CD4-positive, CD25-positive, alpha-beta regulatory T cell (primary cell): ENCODE results near the gene FITM1. TPM values are rescaled to one million over a fixed set of nuclear protein-coding genes. Genes with fewer than 3 reads are reported as not detected.

Source experiments
- ATAC-seq, 2 donors: fragments of 150-1000 bp; cut with Tn5 transposase; one replicate each; pipeline ENCODE4 v1.10.0; 2021; ENCODE audit warnings: low read depth in 2 of 2, moderate number of reproducible peaks in 2 of 2, moderate library complexity in 1 of 2
- DNase-seq, 3 donors: peaks; one replicate each; pipeline versions ENCODE4 v3.0.0 to v3.0.0-alpha.2; 2012 to 2022; ENCODE audit warnings: mixed read lengths in 1 of 3
- H3K27ac ChIP-seq: one replicate; pipeline ENCODE4 v1.7.0; 2013; ENCODE audit warnings: mild to moderate bottlenecking, low read length; ENCODE audit not compliant: insufficient read depth, poor library complexity, severe bottlenecking
- H3K27me3 ChIP-seq: one replicate; pipeline ENCODE4 v1.7.0; 2013; ENCODE audit warnings: low read length; ENCODE audit not compliant: control insufficient read depth, insufficient read depth
- H3K36me3 ChIP-seq: one replicate; pipeline ENCODE4 v1.7.0; 2013; ENCODE audit warnings: mild to moderate bottlenecking, low read length, moderate library complexity; ENCODE audit not compliant: control insufficient read depth, insufficient read depth
- H3K4me1 ChIP-seq: 2 replicates; pipeline ENCODE4 v1.7.0; 2013; ENCODE audit warnings: mild to moderate bottlenecking, low read length; ENCODE audit not compliant: insufficient read depth, control insufficient read depth, poor library complexity, severe bottlenecking
- H3K4me3 ChIP-seq: one replicate; pipeline ENCODE4 v1.7.0; 2013; ENCODE audit warnings: low read depth, mild to moderate bottlenecking, low read length, moderate library complexity
- H3K9me3 ChIP-seq, 2 experiments: 1 replicate in 1 of 2; 2 replicates in 1 of 2; pipeline ENCODE4 v1.7.0; 2013; ENCODE audit warnings: low read length in 2 of 2, mild to moderate bottlenecking in 1 of 2, moderate library complexity in 1 of 2; ENCODE audit not compliant: control insufficient read depth in 2 of 2
- H3K27ac Mint-ChIP-seq, 3 donors: one replicate each; pipeline ENCODE4 v1.8.0; 2020 to 2022; ENCODE audit warnings: mild to moderate bottlenecking in 3 of 3, mixed read lengths in 3 of 3, moderate library complexity in 2 of 3
- H3K27me3 Mint-ChIP-seq: one replicate; pipeline ENCODE4 v1.8.0; 2022; ENCODE audit warnings: mild to moderate bottlenecking, mixed read lengths
- H3K36me3 Mint-ChIP-seq: one replicate; pipeline ENCODE4 v1.8.0; 2020; ENCODE audit warnings: mixed read lengths
- H3K4me1 Mint-ChIP-seq, 4 donors: one replicate each; pipeline ENCODE4 v1.8.0; 2020 to 2022; ENCODE audit warnings: mixed read lengths in 4 of 4, mild to moderate bottlenecking in 1 of 4
- H3K4me3 Mint-ChIP-seq, 4 donors: one replicate each; pipeline ENCODE4 v1.8.0; 2020 to 2022; ENCODE audit warnings: mild to moderate bottlenecking in 4 of 4, mixed read lengths in 4 of 4, moderate library complexity in 3 of 4
- H3K9me3 Mint-ChIP-seq, 7 donors: one replicate each; pipeline ENCODE4 v1.8.0; 2020 to 2022; ENCODE audit warnings: mixed read lengths in 7 of 7, mild to moderate bottlenecking in 3 of 7, moderate library complexity in 2 of 7
- polyA plus RNA-seq, 4 donors: library from polyadenylated mRNA; unstranded; fragments of 300-500 nt; fragmentation: Illumina TruSeq; gene quantifications; one replicate each; pipeline ENCODE4 v1.2.3, GENCODE V29; 2021
- total RNA-seq: library from RNA; stranded (reverse); gene quantifications from one replicate; pipeline ENCODE4 v1.2.3, GENCODE V29; 2022

FITM1 gene
- total RNA-seq (1.1 TPM), polyA plus RNA-seq (under 1 TPM in 3 of 4 donors, not detected in 1; 0.20 to 0.42 (median 0.24) TPM)

GRCh38 chr14:24130380-24130716 lies at the start of gene FITM1:
TSS of gene FITM1 (plus strand) at chr14:24130659. CDS start at chr14:24131564, 905 bp downstream.
- Histone ChIP-seq H3K36me3 (no peaks in the 10 kb centered on the region), H3K9me3 (no peaks in the 10 kb centered on the region), H3K4me3 (no peak within 1 kb of the TSS), H3K27me3 (no peaks in the 10 kb centered on the region), H3K4me1 (peaks cover 20% of the 10 kb centered on the region), H3K27ac (no peak within 1 kb of the TSS)
- Mint-ChIP-seq H3K9me3 (peaks cover 0 to 1% (median 0%) of the 10 kb centered on the region in 7 donors), H3K27me3 (peaks cover 4% of the 10 kb centered on the region), H3K4me1 (peaks cover 9 to 33% (median 22%) of the 10 kb centered on the region in 4 donors), H3K36me3 (peaks cover 4% of the 10 kb centered on the region), H3K4me3 (peak within 1 kb of the TSS in 3 of 4 donors; percentile 19 to 61 (median 58)), H3K27ac (peak within 1 kb of the TSS in 2 of 3 donors; percentile 9 to 62)
- DNase-seq: no peak
- no peak for ATAC-seq

GRCh38 chr14:24080888-24081738 lies 49.3 kb upstream of the FITM1 start:
- no peaks in the 10 kb centered on the region for H3K9me3 Mint-ChIP-seq
- no peaks in the 10 kb centered on the region for H3K36me3 Mint-ChIP-seq
- H3K27me3 Mint-ChIP-seq: no peaks in the 10 kb centered on the region
- peak; percentile 88 to 90 for ATAC-seq
- Histone ChIP-seq H3K4me1 (peaks cover 17% of the 10 kb centered on the region), H3K36me3 (no peaks in the 10 kb centered on the region), H3K27ac (peak overlapping the region; percentile 47), H3K27me3 (no peaks in the 10 kb centered on the region), H3K4me3 (peak overlapping the region; percentile 55), H3K9me3 (no peaks in the 10 kb centered on the region)
- peak overlapping the region; percentile 85 to 94 (median 90) for H3K4me3 Mint-ChIP-seq
- peak overlapping the region; percentile 69 to 88 (median 69) for H3K27ac Mint-ChIP-seq
- peak; percentile 57 to 82 (median 69) for DNase-seq
- H3K4me1 Mint-ChIP-seq: peaks cover 3 to 26% (median 16%) of the 10 kb centered on the region in 4 donors

GRCh38 chr14:24081739-24082211 lies 48.7 kb upstream of the FITM1 start:
- no peaks in the 10 kb centered on the region for H3K27me3 Mint-ChIP-seq
- H3K27ac ChIP-seq: peak overlapping the region; percentile 47
- H3K9me3 ChIP-seq: no peaks in the 10 kb centered on the region
- no peaks in the 10 kb centered on the region for H3K9me3 Mint-ChIP-seq
- H3K27ac Mint-ChIP-seq: peak overlapping the region; percentile 88 to 93 (median 89)
- ATAC-seq: no peak
- DNase-seq: no peak
- H3K36me3 ChIP-seq: no peaks in the 10 kb centered on the region
- H3K27me3 ChIP-seq: no peaks in the 10 kb centered on the region
- peaks cover 17% of the 10 kb centered on the region for H3K4me1 ChIP-seq
- H3K4me3 ChIP-seq: no peak overlapping the region
- peaks cover 3 to 26% (median 16%) of the 10 kb centered on the region in 4 donors for H3K4me1 Mint-ChIP-seq
- H3K4me3 Mint-ChIP-seq: peak overlapping the region; percentile 85 to 93 (median 90)
- H3K36me3 Mint-ChIP-seq: no peaks in the 10 kb centered on the region

- no peaks in the 10 kb centered on the region for H3K9me3 Mint-ChIP-seq
- no peak overlapping the region for H3K4me3 ChIP-seq
- H3K4me3 Mint-ChIP-seq: peak overlapping the region; percentile 70 to 90 (median 88)
- no peaks in the 10 kb centered on the region for H3K27me3 ChIP-seq
- no peaks in the 10 kb centered on the region for H3K36me3 Mint-ChIP-seq
- H3K4me1 ChIP-seq: peaks cover 17% of the 10 kb centered on the region
- peaks cover 3 to 26% (median 16%) of the 10 kb centered on the region in 4 donors for H3K4me1 Mint-ChIP-seq
- H3K36me3 ChIP-seq: no peaks in the 10 kb centered on the region
- no peaks in the 10 kb centered on the region for H3K9me3 ChIP-seq
- no peak overlapping the region for H3K27ac ChIP-seq
- no peak for DNase-seq
- peak overlapping the region; percentile 88 to 93 (median 92) for H3K27ac Mint-ChIP-seq
- H3K27me3 Mint-ChIP-seq: no peaks in the 10 kb centered on the region
- no peak for ATAC-seq
Observed at GRCh38 chr14:24082411-24083080, 47.9 kb upstream of the FITM1 start.

- Mint-ChIP-seq H3K27ac (peak overlapping the region in 1 of 3 donors; percentile 59), H3K4me3 (peak overlapping the region in 1 of 4 donors; percentile 39)
- no peak for ATAC-seq
Observed at GRCh38 chr14:24083462-24083861, 47.0 kb upstream of the FITM1 start.

GRCh38 chr14:24084440-24084839 lies 46.0 kb upstream of the FITM1 start:
- ATAC-seq (no peak), DNase-seq (no peak)
- Histone ChIP-seq H3K9me3 (no peaks in the 10 kb centered on the region), H3K4me3 (no peak overlapping the region), H3K36me3 (no peaks in the 10 kb centered on the region), H3K4me1 (peaks cover 17% of the 10 kb centered on the region), H3K27me3 (no peaks in the 10 kb centered on the region), H3K27ac (no peak overlapping the region)
- H3K4me1 Mint-ChIP-seq: peaks cover 3 to 22% (median 16%) of the 10 kb centered on the region in 4 donors
- H3K27ac Mint-ChIP-seq: peak overlapping the region in 2 of 3 donors; percentile 57 to 59
- peak overlapping the region in 1 of 4 donors; percentile 84 for H3K4me3 Mint-ChIP-seq
- no peaks in the 10 kb centered on the region for H3K36me3 Mint-ChIP-seq
- H3K27me3 Mint-ChIP-seq: no peaks in the 10 kb centered on the region
- no peaks in the 10 kb centered on the region for H3K9me3 Mint-ChIP-seq

More at GRCh38 chr14:24083462-24083861, 47.0 kb upstream of the FITM1 start:
- Histone ChIP-seq H3K4me1 (peaks cover 17% of the 10 kb centered on the region), H3K36me3 (no peaks in the 10 kb centered on the region), H3K4me3 (no peak overlapping the region), H3K9me3 (no peaks in the 10 kb centered on the region), H3K27me3 (no peaks in the 10 kb centered on the region), H3K27ac (no peak overlapping the region)
- Mint-ChIP-seq H3K4me1 (peaks cover 3 to 26% (median 16%) of the 10 kb centered on the region in 4 donors), H3K9me3 (no peaks in the 10 kb centered on the region), H3K36me3 (no peaks in the 10 kb centered on the region), H3K27me3 (no peaks in the 10 kb centered on the region)
- no peak for DNase-seq

- DNase-seq: no peak
Observed at GRCh38 chr14:24085215-24085614, 45.2 kb upstream of the FITM1 start.

More at GRCh38 chr14:24085215-24085614, 45.2 kb upstream of the FITM1 start:
- no peak for ATAC-seq
- Histone ChIP-seq H3K27ac (no peak overlapping the region), H3K4me3 (no peak overlapping the region), H3K4me1 (peaks cover 17% of the 10 kb centered on the region), H3K27me3 (no peaks in the 10 kb centered on the region), H3K36me3 (no peaks in the 10 kb centered on the region), H3K9me3 (no peaks in the 10 kb centered on the region)
- H3K9me3 Mint-ChIP-seq: no peaks in the 10 kb centered on the region
- no peaks in the 10 kb centered on the region for H3K36me3 Mint-ChIP-seq
- peak overlapping the region in 1 of 4 donors; percentile 5 for H3K4me3 Mint-ChIP-seq
- no peaks in the 10 kb centered on the region for H3K27me3 Mint-ChIP-seq
- H3K4me1 Mint-ChIP-seq: peaks cover 6 to 22% (median 14%) of the 10 kb centered on the region in 4 donors
- no peak overlapping the region for H3K27ac Mint-ChIP-seq
